Measurements from ENCODE around the gene GRID1.
"Not testable (repeated sequence)": the region's sequence is repeated elsewhere in the genome, so short reads cannot be mapped to it uniquely, and the experiment has no call there.

Gene GRID1

GRCh38 chr10:86047588-86047987 is 319.0 kb downstream of the GRID1 start:
- DNase-seq = no peak

DNA sequence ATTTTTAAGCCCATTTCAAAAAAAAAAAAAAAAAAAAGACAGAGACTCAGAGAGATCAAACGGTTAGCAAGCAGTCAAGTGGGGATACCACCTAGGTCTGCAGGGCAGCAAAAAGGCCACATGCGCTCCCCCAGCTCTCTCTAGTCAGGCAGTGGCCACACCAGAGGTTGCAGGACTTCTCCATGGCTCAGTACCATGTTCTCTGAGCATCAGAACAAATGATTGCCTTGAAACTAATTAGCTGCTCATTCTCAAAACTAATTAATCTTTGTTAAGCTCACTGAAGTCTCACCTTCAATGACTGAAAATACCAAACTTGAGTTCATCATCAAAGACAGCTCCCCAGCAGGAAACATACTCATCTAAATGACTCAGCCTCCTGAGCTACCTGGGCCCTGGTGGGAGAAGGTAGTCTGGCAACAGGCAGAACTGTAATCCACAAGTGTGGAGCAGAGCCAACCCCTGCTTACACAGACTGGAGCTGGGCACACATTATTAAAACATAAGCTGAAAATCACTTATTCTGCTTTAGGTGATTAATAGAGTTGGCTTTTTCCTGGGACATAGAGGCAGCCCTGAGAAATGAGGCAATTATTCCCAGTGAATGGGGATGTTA is 319.6 kb downstream of the GRID1 start:
- DNase-seq = no peak

DNA sequence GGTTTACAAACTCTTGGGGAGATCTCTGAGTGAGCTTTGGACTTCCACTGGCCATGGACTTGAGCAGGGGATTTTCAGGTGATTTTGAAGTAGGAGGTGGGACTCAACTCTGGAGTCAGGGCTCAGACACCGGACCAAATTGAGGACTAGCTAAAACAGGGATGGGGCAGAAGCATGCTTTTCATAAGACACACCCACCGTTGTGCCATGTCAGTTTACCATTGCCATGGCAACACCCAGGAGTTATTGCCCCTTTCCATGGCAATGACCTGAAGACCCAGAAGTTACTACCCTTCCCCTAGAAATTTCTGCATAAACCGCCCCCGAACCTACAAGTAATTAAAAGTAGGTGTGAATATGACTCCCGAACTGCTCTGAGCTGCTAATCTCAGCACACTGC is 320.7 kb downstream of the GRID1 start:
- no peak for DNase-seq

- no peak for DNase-seq
Measured at GRCh38 chr10:86044029-86044428, 322.6 kb downstream of the GRID1 start.

DNA sequence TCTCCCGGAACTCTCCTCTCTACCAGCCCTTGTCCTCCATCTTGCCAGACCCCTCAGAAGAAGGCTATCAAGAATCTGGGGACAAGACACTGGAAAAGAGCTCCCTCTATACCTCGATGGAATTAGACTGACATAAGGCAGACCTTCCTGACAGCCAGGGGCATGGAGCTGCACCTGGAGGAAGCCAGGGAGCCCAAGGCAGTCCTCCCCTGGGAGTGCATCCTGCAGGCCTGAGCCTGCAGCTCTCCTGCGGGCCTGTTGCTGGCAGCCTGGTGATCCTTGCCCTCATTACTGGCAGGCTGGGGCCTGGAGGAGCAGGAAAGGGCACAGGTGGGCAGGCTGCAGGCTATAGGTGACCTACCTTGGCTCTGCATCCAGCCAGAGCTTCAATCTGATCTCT is 323.4 kb downstream of the GRID1 start:
- no peak for DNase-seq

GRCh38 chr10:86042161-86042560 is 324.4 kb downstream of the GRID1 start:
- no peak for DNase-seq

GRCh38 chr10:86041116-86041515 is 325.5 kb downstream of the GRID1 start:
- no peak for DNase-seq

DNA sequence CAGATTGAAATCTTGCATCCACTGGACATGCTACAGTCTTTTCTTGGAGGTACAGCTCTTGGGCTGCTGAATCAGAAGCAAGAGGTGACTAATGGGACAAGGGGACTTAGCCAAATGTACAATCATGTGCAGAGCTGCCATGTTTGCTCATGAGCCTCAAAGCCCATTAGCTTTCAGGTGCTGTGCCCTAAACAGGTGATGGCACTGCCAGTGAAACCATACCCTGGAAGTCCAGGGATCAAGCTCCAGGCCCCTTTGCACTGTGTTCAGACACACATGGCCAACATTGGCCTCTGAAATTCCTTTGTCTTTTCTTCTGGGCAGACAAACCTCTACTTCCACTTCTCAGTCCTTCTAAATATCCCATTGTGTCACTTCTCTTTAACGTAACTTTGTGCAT is 328.2 kb downstream of the GRID1 start:
- no peak for DNase-seq

GRCh38 chr10:86037096-86037495 is 329.5 kb downstream of the GRID1 start:
- DNase-seq = no peak

DNA sequence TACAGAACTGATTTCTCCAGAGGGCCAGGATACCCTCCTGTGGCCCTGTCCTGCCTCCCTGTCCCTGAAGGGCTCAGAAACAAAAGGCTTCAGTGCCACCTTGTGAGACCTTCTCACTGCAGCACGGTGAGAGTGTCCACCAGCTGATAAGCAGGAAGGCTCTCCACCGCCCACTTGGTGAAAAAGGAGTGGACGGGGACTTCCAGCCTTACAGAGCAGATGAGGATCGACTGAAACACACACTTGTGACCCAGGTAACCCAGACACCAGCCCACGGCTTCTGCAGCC is 330.1 kb downstream of the GRID1 start:
- no peak for DNase-seq

GRCh38 chr10:86035791-86036543 is 330.6 kb downstream of the GRID1 start:
- no peak for DNase-seq

DNA sequence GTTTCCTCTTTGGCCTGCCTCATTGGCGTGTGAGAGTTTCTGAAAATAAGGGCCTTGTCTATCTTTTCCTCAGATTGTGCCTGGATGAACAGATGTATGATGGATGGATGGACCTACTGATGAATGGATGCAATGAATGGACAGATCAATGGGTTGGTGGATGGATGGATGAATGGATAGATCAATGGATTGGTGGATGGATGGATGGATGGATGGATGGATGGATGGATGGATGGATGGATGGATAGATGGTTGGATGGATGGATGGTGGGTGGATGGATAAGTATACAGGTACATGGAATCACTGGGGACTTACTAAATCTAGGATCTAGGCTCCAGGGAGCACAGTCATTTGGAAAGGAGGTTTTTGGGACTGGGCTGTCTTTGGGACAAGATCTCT is 331.9 kb downstream of the GRID1 start:
- DNase-seq = no peak

GRCh38 chr10:86033581-86033980 is 333.0 kb downstream of the GRID1 start:
- no peak for DNase-seq

DNA sequence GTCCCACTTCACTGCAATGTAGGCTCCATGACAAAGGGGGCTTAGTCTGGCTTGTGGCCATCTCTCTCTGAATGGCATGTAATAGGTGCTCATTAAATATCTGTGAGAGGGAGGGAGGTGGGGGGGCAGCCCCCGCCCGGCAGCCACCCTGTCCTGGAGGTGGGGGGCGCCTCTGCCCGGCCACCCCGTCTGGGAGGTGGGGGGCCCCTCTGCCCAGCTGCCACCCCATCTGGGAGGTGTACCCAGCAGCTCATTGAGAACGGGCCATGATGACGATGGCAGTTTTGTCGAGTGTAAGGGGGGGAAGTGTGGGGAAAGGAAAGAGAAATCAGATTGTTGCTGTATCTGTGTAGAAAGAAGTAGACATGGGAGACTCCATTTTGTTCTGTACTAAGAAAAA is 334.5 kb downstream of the GRID1 start:
- DNase-seq = not testable (repeated sequence)

DNA sequence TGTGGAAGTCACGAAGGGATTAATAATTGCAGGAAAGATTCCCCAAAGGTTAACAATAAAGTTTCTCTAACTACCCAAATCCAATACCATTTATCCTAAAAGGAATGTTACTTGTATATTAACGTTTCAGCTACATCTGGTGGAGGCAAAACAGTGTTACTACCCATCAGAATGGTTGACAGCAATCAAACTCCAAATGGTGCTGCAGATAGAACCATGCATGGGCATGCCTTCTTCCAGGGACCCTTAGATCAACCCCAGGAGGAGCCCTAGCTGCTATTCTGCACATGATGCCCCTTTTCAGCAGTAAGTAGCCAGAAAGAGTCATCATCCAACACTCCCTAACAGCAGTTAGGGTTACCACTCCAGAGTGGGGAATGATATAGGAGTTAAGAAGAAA is 336.3 kb downstream of the GRID1 start:
- no peak for DNase-seq

DNA sequence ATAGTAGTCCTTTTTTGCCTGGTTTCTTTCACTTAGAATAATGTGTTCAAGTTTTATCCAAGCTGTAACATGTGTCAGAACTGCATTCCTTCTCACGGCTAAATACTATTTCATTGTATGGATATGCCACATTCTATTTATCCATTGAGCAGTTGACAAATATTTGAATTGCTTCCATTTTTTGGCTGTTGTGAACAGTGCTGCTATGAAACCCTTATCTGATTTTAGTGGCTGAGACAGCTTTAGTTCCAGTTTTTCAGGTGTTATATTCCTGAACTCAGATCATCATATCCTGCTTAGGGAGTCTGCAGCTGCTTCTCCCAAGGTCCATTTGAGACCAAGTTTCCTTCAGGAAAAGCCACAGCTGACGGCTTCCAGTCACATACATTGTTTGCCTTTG is 339.2 kb downstream of the GRID1 start:
- no peak for DNase-seq

DNA sequence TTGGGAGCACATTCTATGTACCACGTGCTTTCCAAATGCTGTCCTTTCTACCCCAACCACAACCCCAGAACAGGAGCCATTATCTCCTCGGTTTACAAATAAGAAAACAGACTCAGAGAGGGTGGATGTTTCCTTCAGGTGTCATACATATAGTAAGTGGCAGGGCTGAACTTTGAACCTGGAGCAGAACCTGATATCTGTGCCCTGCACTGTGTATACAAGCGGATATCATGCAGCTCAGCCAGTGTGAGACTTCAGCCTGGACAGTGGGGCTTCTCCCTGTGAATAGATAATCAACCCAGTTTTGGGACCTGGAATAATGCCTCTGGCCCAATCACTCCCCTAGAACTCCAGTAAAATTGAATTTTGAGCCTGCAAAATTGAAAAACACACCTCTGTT is 341.1 kb downstream of the GRID1 start:
- DNase-seq = no peak

GRCh38 chr10:86024281-86025041 is 342.1 kb downstream of the GRID1 start:
- no peak for DNase-seq

DNA sequence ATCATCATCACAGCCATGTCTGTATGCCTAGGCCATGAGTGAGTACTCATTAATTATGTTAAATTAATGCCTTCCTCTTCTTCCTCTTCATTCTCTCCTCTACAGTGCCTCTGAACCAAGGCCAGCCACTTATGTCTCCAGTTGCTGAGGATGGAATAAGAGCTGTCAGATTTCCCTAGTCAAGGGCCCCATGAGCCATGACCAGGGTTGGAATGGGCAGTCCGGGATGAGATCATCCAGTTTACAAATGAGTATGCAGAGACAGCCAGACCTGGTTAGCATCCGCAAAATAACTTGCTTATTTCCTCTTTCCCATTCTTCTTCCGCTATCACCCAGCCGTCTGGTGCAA is 342.7 kb downstream of the GRID1 start:
- DNase-seq = no peak

GRCh38 chr10:86023336-86023735 is 343.3 kb downstream of the GRID1 start:
- DNase-seq = no peak

DNA sequence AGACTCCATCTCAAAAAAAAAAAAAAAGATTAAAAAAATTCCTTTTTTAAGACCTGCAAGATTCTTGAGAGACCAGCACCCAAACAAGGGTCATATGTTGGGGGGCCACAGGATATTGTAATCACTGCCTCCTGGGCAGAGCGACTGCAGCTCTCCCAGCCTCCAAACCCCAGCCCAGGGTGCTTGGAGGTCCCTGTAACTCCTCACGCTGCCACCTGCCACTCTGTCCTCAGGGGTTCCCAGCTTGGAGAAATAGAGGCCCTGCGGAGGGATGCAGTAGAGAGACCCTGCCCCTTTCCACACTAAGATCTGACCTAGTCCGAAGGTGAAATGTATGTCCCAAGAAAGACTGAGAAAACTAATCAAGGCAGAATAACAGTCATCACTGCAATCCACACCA is 343.7 kb downstream of the GRID1 start:
- no peak for DNase-seq

- DNase-seq = peak in 1 of 2 experiments; percentile 46
Measured at GRCh38 chr10:86020134-86020533, 346.5 kb downstream of the GRID1 start.

- DNase-seq = no peak
Measured at GRCh38 chr10:86019141-86019540, 347.5 kb downstream of the GRID1 start.

GRCh38 chr10:86018735-86019058 is 347.9 kb downstream of the GRID1 start:
- DNase-seq = no peak
